GM18867 (cell line): ENCODE measurements around the gene NPAS3.

Source experiments
- ATAC-seq: cut with Tn5 transposase; IDR thresholded peaks from one replicate; pipeline ENCODE4 v1.9.1; 2021; ENCODE audit warnings: mild to moderate bottlenecking, moderate library complexity; ENCODE audit not compliant: unreplicated experiment

The NPAS3 gene

GRCh38 chr14:33802737-33803136 lies 864.1 kb downstream of the NPAS3 start:
- ATAC-seq = no peak

GRCh38 chr14:33805593-33805992 lies 866.9 kb downstream of the NPAS3 start:
- no peak for ATAC-seq

GRCh38 chr14:33806905-33807304 lies 868.2 kb downstream of the NPAS3 start:
- ATAC-seq = no peak

GRCh38 chr14:33808187-33808586 lies 869.5 kb downstream of the NPAS3 start:
- ATAC-seq = no peak

- no peak for ATAC-seq
Observed at GRCh38 chr14:33809396-33809981, 870.8 kb downstream of the NPAS3 start.

- ATAC-seq = no peak
Observed at GRCh38 chr14:33810308-33810707, 871.6 kb downstream of the NPAS3 start.

GRCh38 chr14:33811721-33812120 lies 873.0 kb downstream of the NPAS3 start:
- no peak for ATAC-seq

- ATAC-seq = no peak
Observed at GRCh38 chr14:33812181-33812580, 873.5 kb downstream of the NPAS3 start.

- ATAC-seq = no peak
Observed at GRCh38 chr14:33812601-33813000, 873.9 kb downstream of the NPAS3 start.

GRCh38 chr14:33814010-33814409 lies 875.3 kb downstream of the NPAS3 start:
- ATAC-seq = no peak

GRCh38 chr14:33833706-33834465 lies 895.2 kb downstream of the NPAS3 start:
- ATAC-seq = no peak

- ATAC-seq = no peak
Observed at GRCh38 chr14:33834466-33835260, 896.0 kb downstream of the NPAS3 start.

GRCh38 chr14:33835261-33835655 lies 896.6 kb downstream of the NPAS3 start:
- no peak for ATAC-seq

- no peak for ATAC-seq
Observed at GRCh38 chr14:33835677-33836076, 897.0 kb downstream of the NPAS3 start.

- no peak for ATAC-seq
Observed at GRCh38 chr14:33836203-33836899, 897.7 kb downstream of the NPAS3 start.

- ATAC-seq = no peak
Observed at GRCh38 chr14:33836900-33837577, 898.4 kb downstream of the NPAS3 start.

- no peak for ATAC-seq
Observed at GRCh38 chr14:33837943-33838683, 899.4 kb downstream of the NPAS3 start.

GRCh38 chr14:33839193-33840076 lies 900.8 kb downstream of the NPAS3 start:
- ATAC-seq = no peak

- ATAC-seq = no peak
Observed at GRCh38 chr14:33840797-33841196, 902.1 kb downstream of the NPAS3 start.
